ENCODE results near the gene ALG1. TPM values are rescaled to one million over a fixed set of nuclear protein-coding genes. Genes with fewer than 3 reads are reported as not detected.

ALG1 gene
- total RNA-seq, 1 donor from 2014 or later: 20.5 TPM

DNA sequence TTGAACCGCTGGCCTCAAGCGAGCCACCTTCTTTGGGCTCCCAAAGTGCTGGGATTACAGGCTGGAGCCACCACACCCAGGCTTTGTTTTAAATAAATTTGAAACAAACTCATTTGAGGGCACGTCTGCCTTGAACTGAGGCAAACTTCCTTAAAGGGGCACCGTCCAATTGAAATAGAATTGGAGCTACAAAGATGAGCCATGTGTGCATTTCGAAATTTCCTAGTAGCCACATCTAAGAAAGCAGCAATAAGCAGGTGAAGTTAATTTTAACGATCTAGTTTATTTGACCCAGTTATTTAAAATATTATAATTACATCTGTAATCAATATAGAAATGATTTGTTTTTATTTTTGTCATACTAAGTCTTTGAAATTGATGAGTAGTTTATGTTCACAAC is 5.1 kb upstream of the ALG1 start:
- DNase-seq (ENCODE audit: low read depth) (no peak), FAIRE-seq (no peak)
- H3K4me3 ChIP-seq (ENCODE audit: low read depth, low read length): no peak overlapping the region
- peaks cover 9% of the 10 kb centered on the region for H3K27me3 ChIP-seq (ENCODE audit: control insufficient read depth, insufficient read depth, low read length)
- H3K36me3 ChIP-seq (ENCODE audit: control insufficient read depth, insufficient read depth, low read length): no peaks in the 10 kb centered on the region
- TF ChIP-seq, protein P1, sequence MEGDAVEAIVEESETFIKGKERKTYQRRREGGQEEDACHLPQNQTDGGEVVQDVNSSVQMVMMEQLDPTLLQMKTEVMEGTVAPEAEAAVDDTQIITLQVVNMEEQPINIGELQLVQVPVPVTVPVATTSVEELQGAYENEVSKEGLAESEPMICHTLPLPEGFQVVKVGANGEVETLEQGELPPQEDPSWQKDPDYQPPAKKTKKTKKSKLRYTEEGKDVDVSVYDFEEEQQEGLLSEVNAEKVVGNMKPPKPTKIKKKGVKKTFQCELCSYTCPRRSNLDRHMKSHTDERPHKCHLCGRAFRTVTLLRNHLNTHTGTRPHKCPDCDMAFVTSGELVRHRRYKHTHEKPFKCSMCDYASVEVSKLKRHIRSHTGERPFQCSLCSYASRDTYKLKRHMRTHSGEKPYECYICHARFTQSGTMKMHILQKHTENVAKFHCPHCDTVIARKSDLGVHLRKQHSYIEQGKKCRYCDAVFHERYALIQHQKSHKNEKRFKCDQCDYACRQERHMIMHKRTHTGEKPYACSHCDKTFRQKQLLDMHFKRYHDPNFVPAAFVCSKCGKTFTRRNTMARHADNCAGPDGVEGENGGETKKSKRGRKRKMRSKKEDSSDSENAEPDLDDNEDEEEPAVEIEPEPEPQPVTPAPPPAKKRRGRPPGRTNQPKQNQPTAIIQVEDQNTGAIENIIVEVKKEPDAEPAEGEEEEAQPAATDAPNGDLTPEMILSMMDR (IDR thresholded peaks at IDR 0.05; ENCODE audit: insufficient read depth, low read length, severe bottlenecking): no peak

DNA sequence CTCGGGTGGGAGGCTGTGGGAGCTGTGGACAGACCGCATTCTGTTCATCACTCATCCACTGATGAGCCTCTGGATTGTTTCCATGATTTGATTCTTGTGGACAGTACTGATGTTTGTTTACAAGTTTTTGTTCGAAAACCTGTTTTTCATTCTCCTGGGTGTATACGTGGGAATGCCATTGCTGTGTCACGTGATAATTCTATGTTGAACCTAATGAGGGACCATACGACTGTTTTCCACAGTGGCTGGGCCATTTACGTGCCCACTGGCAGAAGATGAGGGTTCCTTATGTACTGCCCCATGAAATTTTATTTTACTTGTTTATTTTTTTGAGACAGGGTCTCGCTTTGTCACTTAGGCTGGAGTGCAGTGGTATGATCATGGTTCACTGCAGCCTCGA is 2.6 kb upstream of the ALG1 start:
- H3K36me3 ChIP-seq (ENCODE audit: control insufficient read depth, insufficient read depth, low read length): no peaks in the 10 kb centered on the region
- peaks cover 9% of the 10 kb centered on the region for H3K27me3 ChIP-seq (ENCODE audit: control insufficient read depth, insufficient read depth, low read length)
- DNase-seq (ENCODE audit: low read depth) (no peak), FAIRE-seq (no peak)
- no peak overlapping the region for H3K4me3 ChIP-seq (ENCODE audit: low read depth, low read length)
- TF ChIP-seq, protein P1 (IDR thresholded peaks at IDR 0.05; ENCODE audit: insufficient read depth, low read length, severe bottlenecking): no peak

DNA sequence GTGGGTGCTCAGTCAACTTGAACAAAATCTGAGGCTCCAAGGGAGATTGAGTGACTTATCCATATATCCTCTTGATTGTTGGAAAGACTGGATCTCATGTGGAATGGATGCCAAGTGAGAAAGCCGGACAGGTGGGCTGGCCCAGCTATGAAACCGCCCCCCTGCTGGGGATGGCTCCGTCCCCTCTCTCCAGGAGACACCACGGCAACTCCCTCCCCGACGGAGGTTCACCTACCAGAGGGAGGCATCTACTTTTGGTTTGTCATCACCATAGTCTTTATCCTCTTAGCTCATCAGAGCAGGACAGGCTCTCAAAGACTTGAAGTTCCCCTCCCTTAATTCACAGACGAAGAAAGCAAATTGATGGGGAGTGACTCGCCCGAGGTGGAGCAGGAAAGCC is 1.8 kb upstream of the ALG1 start:
- H3K27me3 ChIP-seq (ENCODE audit: control insufficient read depth, insufficient read depth, low read length): peaks cover 3% of the 10 kb centered on the region
- FAIRE-seq (no peak), DNase-seq (ENCODE audit: low read depth) (no peak)
- TF ChIP-seq, protein P1 (IDR thresholded peaks at IDR 0.05; ENCODE audit: insufficient read depth, low read length, severe bottlenecking): no peak
- no peaks in the 10 kb centered on the region for H3K36me3 ChIP-seq (ENCODE audit: control insufficient read depth, insufficient read depth, low read length)
- no peak overlapping the region for H3K4me3 ChIP-seq (ENCODE audit: low read depth, low read length)

DNA sequence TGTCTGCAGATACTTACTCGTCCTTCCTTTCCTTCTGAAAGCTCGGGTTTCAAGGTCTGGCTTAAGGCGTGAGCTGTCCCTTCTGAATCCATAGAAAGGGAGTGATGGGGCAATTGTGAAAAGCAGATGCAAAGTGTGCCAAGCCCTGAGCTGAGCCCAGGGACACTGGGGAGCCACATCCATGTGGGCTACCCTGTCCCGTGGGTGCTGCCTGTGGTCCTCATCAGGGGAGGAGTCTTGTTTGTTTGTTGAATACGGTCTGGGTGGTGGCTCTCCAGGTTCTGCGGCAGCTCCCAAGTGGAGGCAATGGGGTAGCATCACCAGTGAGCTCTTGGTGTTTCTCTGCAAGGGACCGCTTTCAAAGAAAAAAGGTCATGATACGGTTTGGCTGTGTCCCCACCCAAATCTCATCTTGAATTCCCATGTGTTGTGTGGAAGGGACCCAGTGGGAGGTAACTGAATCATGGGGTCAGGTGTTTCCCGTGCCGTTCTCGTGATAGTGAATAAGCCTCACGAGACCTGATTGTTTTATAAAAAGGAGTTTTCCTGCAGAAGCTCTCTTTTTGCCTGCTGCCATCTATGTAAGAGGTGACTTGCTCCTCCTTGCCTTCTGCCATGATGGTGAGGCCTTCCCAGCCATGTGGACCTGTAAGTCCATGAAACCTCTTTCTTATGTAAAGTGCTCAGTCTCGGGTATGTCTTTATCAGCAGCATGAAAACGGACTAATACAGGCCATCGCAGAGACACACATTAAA is 1.0 kb upstream of the ALG1 start:
- Histone ChIP-seq H3K36me3 (ENCODE audit: control insufficient read depth, insufficient read depth, low read length) (peaks cover 1% of the 10 kb centered on the region), H3K27me3 (ENCODE audit: control insufficient read depth, insufficient read depth, low read length) (peaks cover 2% of the 10 kb centered on the region), H3K4me3 (ENCODE audit: low read depth, low read length) (no peak overlapping the region)
- TF ChIP-seq, protein P1 (IDR thresholded peaks at IDR 0.05; ENCODE audit: insufficient read depth, low read length, severe bottlenecking): no peak
- DNase-seq (ENCODE audit: low read depth) (no peak), FAIRE-seq (no peak)

DNA sequence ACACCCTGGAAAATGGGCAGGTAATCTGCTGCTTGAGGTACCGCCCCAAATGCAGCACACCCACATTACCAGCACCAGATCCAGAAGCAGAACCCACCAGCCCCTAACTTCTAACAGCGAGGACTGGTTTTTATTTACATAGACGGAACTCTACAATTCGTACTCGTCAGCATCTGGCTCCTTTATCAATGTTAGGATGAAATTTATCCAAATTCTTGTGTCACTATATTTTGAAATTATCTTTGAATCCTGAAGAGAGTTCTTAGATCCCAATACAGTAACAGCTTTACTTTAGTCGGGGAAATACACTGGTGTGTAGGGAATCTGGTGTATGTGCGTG is 332 bp upstream of the ALG1 start:
- peak overlapping the region; percentile 75 for H3K4me3 ChIP-seq (ENCODE audit: low read depth, low read length)
- H3K27me3 ChIP-seq (ENCODE audit: control insufficient read depth, insufficient read depth, low read length): no peaks in the 10 kb centered on the region
- H3K36me3 ChIP-seq (ENCODE audit: control insufficient read depth, insufficient read depth, low read length): peaks cover 6% of the 10 kb centered on the region
- TF ChIP-seq, protein P1 (IDR thresholded peaks at IDR 0.05; ENCODE audit: insufficient read depth, low read length, severe bottlenecking): no peak
- no peak for FAIRE-seq
- DNase-seq (ENCODE audit: low read depth): no peak

All from bronchial epithelial cell (primary cell).